Lower leg skin (tissue), 3 donors: ENCODE measurements around the gene SETD5.

Experiments used
- CTCF ChIP-seq, 3 donors: fragments of 450-650 bp; IDR thresholded peaks; one replicate each; pipeline ENCODE4 v1.5.1; 2016; ENCODE audit warnings: antibody characterized with exemption in 3 of 3, mild to moderate bottlenecking in 3 of 3, moderate library complexity in 2 of 3
- POLR2A ChIP-seq, 2 donors: fragments of 450-650 bp; IDR thresholded peaks; one replicate each; pipeline ENCODE4 v1.6.1; 2016 to 2017; ENCODE audit warnings: antibody characterized with exemption in 2 of 2, mild to moderate bottlenecking in 1 of 2, moderate library complexity in 1 of 2

DNA sequence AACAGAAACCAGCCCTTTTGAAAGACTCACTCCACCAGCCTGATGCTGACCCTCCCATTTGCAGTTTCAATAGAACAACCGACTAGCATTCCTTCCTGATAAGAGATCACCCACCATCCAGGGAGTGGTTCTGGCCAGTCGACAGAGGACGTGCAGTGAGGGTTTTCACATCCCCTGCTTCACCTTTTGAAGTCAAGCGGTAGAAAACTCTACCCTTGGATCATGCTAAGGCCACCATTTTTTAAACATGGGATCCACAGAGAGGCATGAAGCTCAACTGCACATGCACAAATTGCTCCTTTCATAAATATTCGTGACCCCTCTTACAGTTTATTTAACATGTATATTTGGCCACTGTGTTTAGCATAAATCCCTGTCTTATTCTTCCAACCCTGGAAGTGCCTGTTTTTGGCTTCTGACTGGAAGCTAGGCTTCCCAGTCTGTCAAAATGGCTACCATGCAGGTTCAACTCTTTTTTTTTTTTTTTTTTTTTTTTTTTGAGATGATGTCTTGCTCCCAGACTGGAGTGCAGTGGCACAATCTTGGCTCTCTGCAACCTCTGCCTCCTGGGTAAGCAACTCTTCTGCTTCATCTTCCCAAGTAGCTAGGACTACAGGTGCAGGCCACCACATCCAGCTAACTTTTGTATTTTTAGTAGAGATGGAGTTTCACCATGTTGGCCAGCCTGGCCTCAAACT lies 35.6 kb upstream of the SETD5 start:
- TF ChIP-seq CTCF (IDR thresholded peaks at IDR 0.05) (no peak), POLR2A (IDR thresholded peaks at IDR 0.05) (no peak)
